MM.1S (cell line): Measurements from ENCODE around the gene ACTR6.

ENCODE experiments used
- CTCF ChIP-seq: fragments of 300-600 bp; sonication (generic); IDR thresholded peaks from 2 replicates; pipeline ENCODE4 v1.5.1; 2016; ENCODE audit warnings: antibody characterized with exemption, low read length, mixed read lengths
- EZH2 ChIP-seq: fragments of 300-600 bp; sonication (generic); optimal IDR thresholded peaks from 2 replicates; pipeline ENCODE3; 2017; ENCODE audit warnings: low read depth, mild to moderate bottlenecking, antibody characterized with exemption, low read length, mixed read lengths

- TF ChIP-seq CTCF (no peak), EZH2 (no peak)
These were observed 42.1 kb upstream of the ACTR6 start for GRCh38 chr12:100158535-100158934.
